ENCODE results near the gene TCP11L1.

Gene TCP11L1

DNA sequence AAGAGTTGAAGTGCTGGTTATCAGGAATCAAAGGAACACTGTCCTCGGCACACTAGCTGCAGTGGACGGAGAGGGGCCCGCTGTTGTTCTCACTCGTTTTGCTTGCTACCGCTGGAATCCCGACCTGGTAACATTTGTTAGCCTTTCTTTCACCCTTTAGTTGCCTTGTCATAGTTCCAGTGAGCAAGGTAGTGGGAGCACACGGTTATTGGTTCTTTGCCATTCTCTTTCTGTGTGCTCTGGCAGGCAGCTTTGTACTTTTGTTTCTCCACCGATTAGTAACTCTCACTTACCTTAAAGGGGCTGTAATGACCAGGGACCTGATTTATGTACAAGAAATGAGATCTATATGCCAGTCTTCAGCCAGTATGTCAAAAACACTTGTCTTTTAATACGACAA lies 21.9 kb upstream of the TCP11L1 start:
- ChIA-PET CTCF (interaction anchor here (2.3 kb wide), 1 partner anchor 14 kb away, joined by 9 read pairs; no protein-coding TSS in a partner anchor), POLR2A (no interaction called here)
- no peak for DNase-seq (ENCODE audit: extremely low spot score)
- TF ChIP-seq, protein P1, sequence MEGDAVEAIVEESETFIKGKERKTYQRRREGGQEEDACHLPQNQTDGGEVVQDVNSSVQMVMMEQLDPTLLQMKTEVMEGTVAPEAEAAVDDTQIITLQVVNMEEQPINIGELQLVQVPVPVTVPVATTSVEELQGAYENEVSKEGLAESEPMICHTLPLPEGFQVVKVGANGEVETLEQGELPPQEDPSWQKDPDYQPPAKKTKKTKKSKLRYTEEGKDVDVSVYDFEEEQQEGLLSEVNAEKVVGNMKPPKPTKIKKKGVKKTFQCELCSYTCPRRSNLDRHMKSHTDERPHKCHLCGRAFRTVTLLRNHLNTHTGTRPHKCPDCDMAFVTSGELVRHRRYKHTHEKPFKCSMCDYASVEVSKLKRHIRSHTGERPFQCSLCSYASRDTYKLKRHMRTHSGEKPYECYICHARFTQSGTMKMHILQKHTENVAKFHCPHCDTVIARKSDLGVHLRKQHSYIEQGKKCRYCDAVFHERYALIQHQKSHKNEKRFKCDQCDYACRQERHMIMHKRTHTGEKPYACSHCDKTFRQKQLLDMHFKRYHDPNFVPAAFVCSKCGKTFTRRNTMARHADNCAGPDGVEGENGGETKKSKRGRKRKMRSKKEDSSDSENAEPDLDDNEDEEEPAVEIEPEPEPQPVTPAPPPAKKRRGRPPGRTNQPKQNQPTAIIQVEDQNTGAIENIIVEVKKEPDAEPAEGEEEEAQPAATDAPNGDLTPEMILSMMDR (IDR thresholded peaks at IDR 0.05; ENCODE audit: control extremely low read depth, extremely low read depth, low read depth, missing control alignments), result no peak

DNA sequence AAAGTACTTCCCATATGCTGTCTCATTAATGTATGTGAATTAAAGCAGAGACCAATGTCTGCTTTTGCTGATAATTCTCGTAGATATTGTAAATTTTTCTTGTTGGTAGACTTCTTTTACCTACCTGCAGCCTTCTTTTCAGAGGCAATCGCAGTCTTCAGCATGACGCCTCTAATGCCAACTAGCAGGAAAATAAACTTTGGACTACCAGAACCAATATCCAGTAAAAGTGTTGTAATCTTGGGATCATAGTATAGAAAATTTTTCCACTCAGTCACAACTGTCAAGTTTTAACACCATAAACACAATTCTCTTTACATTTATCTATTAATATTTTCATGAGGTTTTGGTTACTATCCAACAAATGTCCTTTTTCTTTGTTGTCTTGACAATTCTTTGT lies 21.4 kb upstream of the TCP11L1 start:
- POLR2A ChIA-PET, result no interaction called here
- TF ChIP-seq, protein P1 (IDR thresholded peaks at IDR 0.05; ENCODE audit: control extremely low read depth, extremely low read depth, low read depth, missing control alignments), result no peak
- DNase-seq (ENCODE audit: extremely low spot score), result no peak
- CTCF ChIA-PET, result interaction anchor here (2.3 kb wide), 1 partner anchor 14 kb away, joined by 9 read pairs; no protein-coding TSS in a partner anchor

DNA sequence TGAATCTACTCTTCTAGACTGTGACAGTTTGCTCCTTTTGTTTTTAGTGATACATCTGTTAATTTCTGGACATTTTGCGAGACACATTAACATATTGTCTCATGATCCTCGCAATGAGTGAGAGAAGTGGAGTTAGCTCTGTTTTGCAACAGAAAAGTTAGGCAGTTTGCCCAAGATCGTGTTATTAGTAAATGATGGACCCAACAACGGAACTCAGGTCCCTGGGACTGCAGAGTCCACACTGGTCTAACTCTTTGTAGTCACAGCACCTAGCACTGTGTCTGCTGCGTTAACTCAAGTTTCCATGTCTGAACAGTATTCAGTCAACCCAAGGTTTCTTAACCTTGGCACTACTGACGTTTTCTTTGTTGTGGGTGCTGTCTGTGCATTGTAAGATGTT lies 20.5 kb upstream of the TCP11L1 start:
- no peak for DNase-seq (ENCODE audit: extremely low spot score)
- POLR2A ChIA-PET, result no interaction called here

DNA sequence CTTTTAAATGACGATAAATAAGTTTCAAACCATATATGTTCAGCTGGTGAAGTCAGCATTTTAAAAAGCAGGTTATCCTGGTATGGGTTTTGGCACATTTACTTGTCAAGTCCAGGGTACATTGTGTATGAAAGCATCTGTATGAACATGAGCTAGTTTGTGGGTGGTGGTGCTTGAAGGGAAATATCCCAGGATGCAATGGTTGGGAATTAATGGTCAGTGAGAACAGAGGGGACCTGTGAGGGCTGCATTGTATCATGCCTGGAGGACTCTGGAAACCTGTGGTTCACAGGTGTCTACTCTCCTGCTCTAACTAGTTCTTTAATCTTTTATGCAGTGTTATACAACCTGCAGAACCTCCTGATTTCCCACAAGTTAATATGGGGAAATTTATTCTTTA lies 17.9 kb upstream of the TCP11L1 start:
- POLR2A ChIA-PET, result no interaction called here
- CTCF ChIA-PET, result interaction anchor here (0.9 to 5.1 kb wide), 8 partner anchors 9 to 212 kb away, joined by 3 to 28 read pairs (median 4); no protein-coding TSS in a partner anchor
- TF ChIP-seq, protein P1 (IDR thresholded peaks at IDR 0.05; ENCODE audit: control extremely low read depth, extremely low read depth, low read depth, missing control alignments), result no peak
- no peak for DNase-seq (ENCODE audit: extremely low spot score)

More for the DNA sequence above, 20.5 kb upstream of the TCP11L1 start:
- CTCF ChIA-PET, result interaction anchor here (1.5 to 5.1 kb wide), 2 partner anchors 11 to 12 kb away, joined by 4 to 28 read pairs; no protein-coding TSS in a partner anchor
- TF ChIP-seq, protein P1 (IDR thresholded peaks at IDR 0.05; ENCODE audit: control extremely low read depth, extremely low read depth, low read depth, missing control alignments), result no peak

DNA sequence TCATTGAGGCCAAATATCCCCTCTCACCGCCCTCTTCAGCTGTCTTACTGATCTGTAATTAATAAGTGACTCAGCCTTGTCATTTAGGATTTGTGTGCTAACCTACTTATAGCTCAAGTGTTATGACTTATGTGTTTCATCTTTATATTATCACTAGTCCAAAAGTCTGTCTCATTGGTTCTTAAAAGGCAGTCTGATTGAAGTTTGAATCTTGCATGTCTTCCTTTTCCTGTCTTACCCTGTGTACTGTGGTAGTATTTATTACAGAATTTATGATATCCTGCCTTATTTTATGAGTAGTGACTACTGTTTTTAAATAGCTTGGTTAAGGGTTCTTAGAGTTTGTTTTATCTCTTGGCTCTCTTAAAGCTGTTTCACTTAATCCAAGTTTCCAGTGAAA lies 17.4 kb upstream of the TCP11L1 start:
- ChIA-PET POLR2A (no interaction called here), CTCF (interaction anchor here (1.1 to 5.1 kb wide), 8 partner anchors 9 to 213 kb away, joined by 3 to 28 read pairs (median 4); no protein-coding TSS in a partner anchor)
- no peak for DNase-seq (ENCODE audit: extremely low spot score)
- TF ChIP-seq, protein P1 (IDR thresholded peaks at IDR 0.05; ENCODE audit: control extremely low read depth, extremely low read depth, low read depth, missing control alignments), result no peak

DNA sequence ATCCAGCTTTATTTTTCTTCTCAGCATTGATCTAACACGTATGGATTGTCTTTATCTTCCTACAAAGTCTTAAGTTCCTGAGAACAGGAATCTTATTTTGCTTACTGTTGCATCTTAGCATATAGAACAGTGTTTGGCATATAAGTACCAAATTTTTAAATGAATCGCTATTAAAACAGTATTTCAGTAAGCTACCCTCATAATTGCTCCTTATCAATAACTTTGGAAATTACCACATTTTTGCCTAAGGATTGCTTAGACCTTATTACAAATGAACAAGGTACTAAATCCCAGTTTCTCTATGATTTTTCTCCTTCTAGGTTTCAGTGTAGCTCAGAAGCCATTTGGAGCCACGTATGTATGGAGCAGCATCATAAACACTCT lies 14.0 kb upstream of the TCP11L1 start:
- no peak for DNase-seq (ENCODE audit: extremely low spot score)
- ChIA-PET CTCF (interaction anchor here (0.9 to 1.8 kb wide), 5 partner anchors 9 to 40 kb away, joined by 4 to 6 read pairs (median 5); partner anchors contain the start of gene DEPDC7), POLR2A (interaction anchor here (0.6 kb wide), 1 partner anchor 10 kb away, joined by 3 read pairs; no protein-coding TSS in a partner anchor)
- TF ChIP-seq, protein P1 (IDR thresholded peaks at IDR 0.05; ENCODE audit: control extremely low read depth, extremely low read depth, low read depth, missing control alignments), result no peak
